Thyroid gland (tissue), 4 donors: ENCODE measurements around the gene WFIKKN1. TPM values are rescaled to one million over a fixed set of nuclear protein-coding genes. Genes with fewer than 3 reads are reported as not detected.

Source experiments
- DNase-seq, 2 donors: peaks; one replicate each; pipeline ENCODE4 v3.0.0-alpha.2; 2019
- H3K27ac ChIP-seq, 3 donors: fragments of 200-600 bp; sonication (generic); 1 replicate in 2 of 3; 2 replicates in 1 of 3; pipeline ENCODE4 v1.5.1; 2016 to 2019; ENCODE audit warnings: mild to moderate bottlenecking in 1 of 3, moderate library complexity in 1 of 3
- H3K27me3 ChIP-seq: fragments of 200-600 bp; sonication (generic); one replicate; pipeline ENCODE4 v1.5.1; 2019
- H3K36me3 ChIP-seq, 2 donors: fragments of 200-600 bp; sonication (generic); one replicate each; pipeline ENCODE4 v1.5.1; 2016 to 2019
- H3K4me1 ChIP-seq, 2 donors: fragments of 200-600 bp; sonication (generic); one replicate each; pipeline ENCODE4 v1.5.1; 2017 to 2019
- H3K4me3 ChIP-seq, 3 donors: fragments of 200-600 bp; sonication (generic); replicated peaks in 1 of 3; 1 replicate in 2 of 3; 2 replicates in 1 of 3; pipeline ENCODE4 v1.5.1; 2016; ENCODE audit warnings: mild to moderate bottlenecking in 1 of 3
- H3K9me3 ChIP-seq: fragments of 200-600 bp; sonication (generic); one replicate; pipeline ENCODE4 v1.5.1; 2017
- CTCF ChIP-seq, 6 experiments: fragments of 200-600 bp in 3 of 6; fragments of 450-650 bp in 3 of 6; sonication (generic) in 3 of 6; IDR thresholded peaks; one replicate each; pipeline ENCODE4 v1.5.1; 2016 to 2019; ENCODE audit warnings: antibody characterized with exemption in 6 of 6, mild to moderate bottlenecking in 2 of 6, inconsistent platforms in 1 of 6, moderate library complexity in 1 of 6
- POLR2A ChIP-seq, 2 donors: fragments of 450-650 bp; IDR thresholded peaks; one replicate each; pipeline ENCODE4 v1.6.1; 2017; ENCODE audit warnings: antibody characterized with exemption in 2 of 2, mild to moderate bottlenecking in 2 of 2, moderate library complexity in 1 of 2
- WGBS, 2 donors: methylation state at CpG; one replicate each; pipeline ENCODE4 v1.1.5; 2017; 5-methylcytosine and 5-hydroxymethylcytosine counted together
- intact Hi-C: fragments of 100-400 bp; cut with DNase I; formaldehyde crosslinking; loops from one replicate; pipeline ENCODE4 v1.15.1; 2023
- total RNA-seq, 4 donors: library from RNA; depleted of rRNA; stranded (reverse); fragments of >200 nt; gene quantifications; one replicate each; pipeline ENCODE4 v1.2.3, GENCODE V29; 2016

Gene WFIKKN1
- total RNA-seq, 4 donors from 2014 or later: 0.13 to 1.8 (median 0.77) TPM

DNA sequence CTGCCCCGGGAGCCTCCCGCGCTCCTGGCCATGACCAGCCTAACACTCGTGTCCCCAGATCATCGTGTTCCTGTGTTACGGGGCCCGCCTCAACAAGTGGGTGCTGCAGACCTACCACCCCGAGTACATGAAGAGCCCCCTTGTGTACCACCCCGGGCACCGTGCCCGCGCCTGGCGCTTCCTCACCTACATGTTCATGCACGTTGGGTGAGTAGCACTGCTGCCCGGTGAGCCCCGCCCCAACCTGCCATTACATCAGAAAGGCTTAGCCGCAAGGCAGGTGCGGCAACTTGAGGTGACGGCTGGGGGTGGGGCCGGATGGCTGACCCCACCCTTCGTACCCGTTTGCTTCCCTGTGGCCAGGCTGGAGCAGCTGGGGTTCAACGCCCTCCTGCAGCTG lies 46.1 kb downstream of the WFIKKN1 start:
- intact Hi-C loops: no loop called here
- Histone ChIP-seq H3K27me3 (no peaks in the 10 kb centered on the region), H3K27ac (no peak overlapping the region), H3K9me3 (no peaks in the 10 kb centered on the region), H3K4me3 (no peak overlapping the region), H3K36me3 (peaks cover 17 to 20% of the 10 kb centered on the region in 2 donors), H3K4me1 (peaks cover 21 to 31% of the 10 kb centered on the region in 2 donors)
- no peak for DNase-seq
- 48 to 69% methylated on average over 12 to 14 of the region's 23 CpGs for WGBS, 2 donors
- TF ChIP-seq CTCF (IDR thresholded peaks at IDR 0.05): no peak
- TF ChIP-seq POLR2A (IDR thresholded peaks at IDR 0.05): no peak

- no peak for DNase-seq
- intact Hi-C loops: no loop called here
- peaks cover 17 to 20% of the 10 kb centered on the region in 2 donors for H3K36me3 ChIP-seq
- H3K27me3 ChIP-seq: no peaks in the 10 kb centered on the region
- H3K9me3 ChIP-seq: no peaks in the 10 kb centered on the region
- WGBS, 2 donors: 59 to 81% methylated on average over 19 to 24 of the region's 57 CpGs
- no peak overlapping the region for H3K27ac ChIP-seq
- H3K4me1 ChIP-seq: peaks cover 21 to 37% of the 10 kb centered on the region in 2 donors
- H3K4me3 ChIP-seq: no peak overlapping the region
- no peak for TF ChIP-seq CTCF (IDR thresholded peaks at IDR 0.05)
- no peak for TF ChIP-seq POLR2A (IDR thresholded peaks at IDR 0.05)
Observed at GRCh38 chr16:677316-678190, 46.8 kb downstream of the WFIKKN1 start.

GRCh38 chr16:678209-678857 lies 47.5 kb downstream of the WFIKKN1 start:
- Histone ChIP-seq H3K27ac (no peak overlapping the region), H3K9me3 (no peaks in the 10 kb centered on the region), H3K27me3 (no peaks in the 10 kb centered on the region), H3K4me1 (peaks cover 23 to 45% of the 10 kb centered on the region in 2 donors), H3K36me3 (peaks cover 14 to 17% of the 10 kb centered on the region in 2 donors), H3K4me3 (no peak overlapping the region)
- intact Hi-C loops: no loop called here
- no peak for TF ChIP-seq CTCF (IDR thresholded peaks at IDR 0.05)
- TF ChIP-seq POLR2A (IDR thresholded peaks at IDR 0.05): no peak
- no peak for DNase-seq
- WGBS, 2 donors: 86 to 90% methylated on average over 13 to 18 of the region's 21 CpGs

GRCh38 chr16:678858-679813 lies 48.4 kb downstream of the WFIKKN1 start:
- intact Hi-C loops: no loop called here
- Histone ChIP-seq H3K4me3 (peak overlapping the region in 2 of 3 donors; percentile 72 to 74), H3K27ac (peak overlapping the region; percentile 46 to 87 (median 81)), H3K36me3 (peaks cover 12 to 14% of the 10 kb centered on the region in 2 donors), H3K9me3 (no peaks in the 10 kb centered on the region), H3K4me1 (peaks cover 28 to 50% of the 10 kb centered on the region in 2 donors), H3K27me3 (no peaks in the 10 kb centered on the region)
- TF ChIP-seq CTCF (IDR thresholded peaks at IDR 0.05) (no peak), POLR2A (IDR thresholded peaks at IDR 0.05) (peak in 1 of 2 donors; percentile 18)
- peak; percentile 79 to 80 for DNase-seq
- WGBS, 2 donors: 27 to 42% methylated on average over 12 to 13 of the region's 52 CpGs
